Left colon (tissue), 2 donors: ENCODE results near the gene LCA5. TPM values are rescaled to one million over a fixed set of nuclear protein-coding genes. Genes with fewer than 3 reads are reported as not detected.

Source experiments
- total RNA-seq, 2 donors: library from RNA; stranded (reverse); fragmentation: NEBNext Ultra II Directional; extraction: Animal tissue kit (Norgen Biotek cat#: 25700); gene quantifications; one replicate each; pipeline ENCODE4 v1.2.1, GENCODE V29; 2021
- donor health status: DM: no; HTN: no; CAD: no.
- donor health status: DM: yes; HTN: yes; CAD: no.

LCA5 gene
- total RNA-seq, 2 donors from 2014 or later = 0.40 to 1.3 TPM

Other genes with a start within 250 kb of the LCA5 start
- gene SH3BGRL2, start 93.9 kb upstream of the LCA5 start, total RNA-seq = 100 to 1,000 TPM; 141 to 157 TPM